Vagina (tissue), 2 donors: ENCODE data around the gene PACSIN1. TPM values are rescaled to one million over a fixed set of nuclear protein-coding genes. Genes with fewer than 3 reads are reported as not detected.

Experiments used
- DNase-seq, 2 donors: peaks; one replicate each; pipeline ENCODE4 v3.0.0-alpha.2; 2017; ENCODE audit errors: extremely low spot score in 2 of 2
- H3K27ac ChIP-seq: fragments of 200-600 bp; sonication (generic); one replicate; pipeline ENCODE4 v1.5.1; 2019
- H3K27me3 ChIP-seq: fragments of 200-600 bp; sonication (generic); one replicate; pipeline ENCODE4 v1.5.1; 2019
- H3K36me3 ChIP-seq, 2 donors: fragments of 200-600 bp; sonication (generic); one replicate each; pipeline ENCODE4 v1.5.1; 2017 to 2019
- H3K4me1 ChIP-seq: fragments of 200-600 bp; sonication (generic); one replicate; pipeline ENCODE4 v1.5.1; 2019
- H3K4me3 ChIP-seq, 2 donors: fragments of 200-600 bp; sonication (generic); 1 replicate in 1 of 2; 2 replicates in 1 of 2; pipeline ENCODE4 v1.5.1; 2016 to 2019
- H3K9me3 ChIP-seq: fragments of 200-600 bp; sonication (generic); one replicate; pipeline ENCODE4 v1.5.1; 2019
- CTCF ChIP-seq, 3 experiments: fragments of 450-650 bp in 2 of 3; fragments of 200-600 bp in 1 of 3; sonication (generic) in 1 of 3; IDR thresholded peaks; one replicate each; pipeline ENCODE4 v1.5.1; 2017 to 2019; ENCODE audit warnings: antibody characterized with exemption in 3 of 3, mild to moderate bottlenecking in 2 of 3, moderate library complexity in 2 of 3
- POLR2A ChIP-seq, 2 donors: fragments of 450-650 bp; IDR thresholded peaks; one replicate each; pipeline ENCODE4 v1.6.1; 2017; ENCODE audit warnings: antibody characterized with exemption in 2 of 2, mild to moderate bottlenecking in 2 of 2, moderate library complexity in 2 of 2
- POLR2AphosphoS5 ChIP-seq, 2 donors: sonication (generic); formaldehyde crosslinking; IDR thresholded peaks; one replicate each; pipeline ENCODE4 v1.9.0; 2017; ENCODE audit warnings: antibody characterized with exemption in 2 of 2, mild to moderate bottlenecking in 2 of 2, low read depth in 1 of 2; ENCODE audit not compliant: insufficient read depth in 1 of 2
- intact Hi-C: fragments of 100-400 bp; cut with DNase I; formaldehyde crosslinking; loops from one replicate; pipeline ENCODE4 v1.15.1; 2023
- total RNA-seq: library from RNA; depleted of rRNA; stranded (reverse); fragments of >200 nt; gene quantifications from one replicate; pipeline ENCODE4 v1.2.3, GENCODE V29; 2016

Gene PACSIN1
- total RNA-seq, 1 donor from 2014 or later = 0.74 TPM

DNA sequence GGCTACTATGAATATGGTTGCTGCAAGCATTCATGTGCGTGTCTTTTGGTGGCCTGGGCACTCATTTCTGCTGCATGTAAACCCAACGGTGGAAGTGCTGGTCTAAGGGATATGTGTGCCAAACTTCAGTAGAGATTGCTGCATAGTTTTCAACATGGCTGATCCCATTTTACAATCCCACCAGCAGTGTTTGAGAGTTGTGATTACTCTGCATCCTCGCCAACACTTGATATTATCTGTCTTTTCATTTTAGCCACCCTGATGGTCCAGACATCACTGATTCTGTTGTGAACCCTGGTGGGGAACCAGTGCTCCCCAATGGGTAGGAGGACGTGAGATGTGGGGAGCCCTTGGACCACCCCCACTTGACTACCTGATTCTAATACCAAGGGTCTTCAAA, 27.5 kb downstream of the PACSIN1 start:
- Histone ChIP-seq H3K4me3 (no peak overlapping the region), H3K27ac (no peak overlapping the region), H3K4me1 (no peaks in the 10 kb centered on the region), H3K9me3 (no peaks in the 10 kb centered on the region), H3K36me3 (no peaks in the 10 kb centered on the region), H3K27me3 (no peaks in the 10 kb centered on the region)
- TF ChIP-seq POLR2AphosphoS5 (IDR thresholded peaks at IDR 0.05; ENCODE audit: insufficient read depth in 1 of 2, low read depth in 1 of 2) (no peak), CTCF (IDR thresholded peaks at IDR 0.05) (no peak), POLR2A (IDR thresholded peaks at IDR 0.05) (no peak)
- no peak for DNase-seq
- intact Hi-C loops = no loop called here

- TF ChIP-seq POLR2AphosphoS5 (IDR thresholded peaks at IDR 0.05; ENCODE audit: insufficient read depth in 1 of 2, low read depth in 1 of 2) (no peak), CTCF (IDR thresholded peaks at IDR 0.05) (no peak), POLR2A (IDR thresholded peaks at IDR 0.05) (no peak)
- intact Hi-C loops = no loop called here
- Histone ChIP-seq H3K27ac (no peak overlapping the region), H3K36me3 (no peaks in the 10 kb centered on the region), H3K4me1 (no peaks in the 10 kb centered on the region), H3K27me3 (no peaks in the 10 kb centered on the region), H3K9me3 (peaks cover under 1% of the 10 kb centered on the region), H3K4me3 (no peak overlapping the region)
- no peak for DNase-seq
These were observed 29.1 kb downstream of the PACSIN1 start for GRCh38 chr6:34494973-34495372.

GRCh38 chr6:34496103-34496685, 30.3 kb downstream of the PACSIN1 start:
- Histone ChIP-seq H3K36me3 (no peaks in the 10 kb centered on the region), H3K4me1 (no peaks in the 10 kb centered on the region), H3K9me3 (peaks cover 7% of the 10 kb centered on the region), H3K27me3 (no peaks in the 10 kb centered on the region), H3K4me3 (no peak overlapping the region), H3K27ac (no peak overlapping the region)
- no peak for DNase-seq
- intact Hi-C loops = no loop called here
- no peak for TF ChIP-seq POLR2A (IDR thresholded peaks at IDR 0.05)
- no peak for TF ChIP-seq CTCF (IDR thresholded peaks at IDR 0.05)
- TF ChIP-seq POLR2AphosphoS5 (IDR thresholded peaks at IDR 0.05; ENCODE audit: insufficient read depth in 1 of 2, low read depth in 1 of 2) = no peak

GRCh38 chr6:34497411-34497810, 31.5 kb downstream of the PACSIN1 start:
- Histone ChIP-seq H3K27ac (no peak overlapping the region), H3K36me3 (no peaks in the 10 kb centered on the region), H3K4me1 (no peaks in the 10 kb centered on the region), H3K4me3 (no peak overlapping the region), H3K9me3 (peaks cover 7% of the 10 kb centered on the region), H3K27me3 (no peaks in the 10 kb centered on the region)
- no peak for DNase-seq
- intact Hi-C loops = no loop called here
- TF ChIP-seq CTCF (IDR thresholded peaks at IDR 0.05) (no peak), POLR2AphosphoS5 (IDR thresholded peaks at IDR 0.05; ENCODE audit: insufficient read depth in 1 of 2, low read depth in 1 of 2) (no peak), POLR2A (IDR thresholded peaks at IDR 0.05) (no peak)

DNA sequence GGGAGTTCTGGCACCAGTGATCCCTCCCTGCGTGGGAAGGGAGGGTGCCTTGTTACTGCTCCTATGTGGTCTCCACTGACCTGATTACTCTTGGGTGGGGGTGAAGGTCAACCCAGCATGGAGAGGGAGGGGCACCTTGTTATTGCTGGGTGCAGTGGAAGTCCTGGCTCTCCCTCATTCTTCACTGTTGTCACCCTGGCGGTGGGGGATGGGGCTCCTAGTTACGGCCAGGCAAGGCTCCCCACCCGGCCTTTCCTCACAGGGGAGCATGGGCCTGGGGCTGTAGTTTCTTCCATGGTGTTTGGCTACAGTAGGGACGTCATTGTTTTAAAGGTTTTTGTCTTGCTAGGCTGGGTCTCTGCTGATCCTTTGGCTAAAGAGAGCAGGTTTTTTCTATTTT, 40.8 kb downstream of the PACSIN1 start:
- no peaks in the 10 kb centered on the region for H3K27me3 ChIP-seq
- no peaks in the 10 kb centered on the region for H3K4me1 ChIP-seq
- H3K4me3 ChIP-seq = no peak overlapping the region
- H3K27ac ChIP-seq = no peak overlapping the region
- TF ChIP-seq POLR2A (IDR thresholded peaks at IDR 0.05) (no peak), CTCF (IDR thresholded peaks at IDR 0.05) (no peak), POLR2AphosphoS5 (IDR thresholded peaks at IDR 0.05; ENCODE audit: insufficient read depth in 1 of 2, low read depth in 1 of 2) (no peak)
- no peaks in the 10 kb centered on the region for H3K36me3 ChIP-seq
- peaks cover 2% of the 10 kb centered on the region for H3K9me3 ChIP-seq
- intact Hi-C loops = no loop called here
- DNase-seq = no peak
